Measurements from ENCODE around the gene IGF2R. TPM values are rescaled to one million over a fixed set of nuclear protein-coding genes. Genes with fewer than 3 reads are reported as not detected.

The IGF2R gene
- total RNA-seq, 1 donor from 2014 or later, result 156 TPM

- TF ChIP-seq, protein P1, sequence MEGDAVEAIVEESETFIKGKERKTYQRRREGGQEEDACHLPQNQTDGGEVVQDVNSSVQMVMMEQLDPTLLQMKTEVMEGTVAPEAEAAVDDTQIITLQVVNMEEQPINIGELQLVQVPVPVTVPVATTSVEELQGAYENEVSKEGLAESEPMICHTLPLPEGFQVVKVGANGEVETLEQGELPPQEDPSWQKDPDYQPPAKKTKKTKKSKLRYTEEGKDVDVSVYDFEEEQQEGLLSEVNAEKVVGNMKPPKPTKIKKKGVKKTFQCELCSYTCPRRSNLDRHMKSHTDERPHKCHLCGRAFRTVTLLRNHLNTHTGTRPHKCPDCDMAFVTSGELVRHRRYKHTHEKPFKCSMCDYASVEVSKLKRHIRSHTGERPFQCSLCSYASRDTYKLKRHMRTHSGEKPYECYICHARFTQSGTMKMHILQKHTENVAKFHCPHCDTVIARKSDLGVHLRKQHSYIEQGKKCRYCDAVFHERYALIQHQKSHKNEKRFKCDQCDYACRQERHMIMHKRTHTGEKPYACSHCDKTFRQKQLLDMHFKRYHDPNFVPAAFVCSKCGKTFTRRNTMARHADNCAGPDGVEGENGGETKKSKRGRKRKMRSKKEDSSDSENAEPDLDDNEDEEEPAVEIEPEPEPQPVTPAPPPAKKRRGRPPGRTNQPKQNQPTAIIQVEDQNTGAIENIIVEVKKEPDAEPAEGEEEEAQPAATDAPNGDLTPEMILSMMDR (IDR thresholded peaks at IDR 0.05), result no peak
- no peaks in the 10 kb centered on the region for H3K36me3 ChIP-seq
- intact Hi-C loops (cut with DNase I), result no loop called here
- H3K4me3 ChIP-seq, result no peak overlapping the region
- H3K4me1 ChIP-seq, result no peaks in the 10 kb centered on the region
- ATAC-seq (peak; percentile 11 to 12), DNase-seq (no peak)
- H3K27ac ChIP-seq, result no peak overlapping the region
- no peaks in the 10 kb centered on the region for H3K9me3 ChIP-seq
- no peaks in the 10 kb centered on the region for H3K27me3 ChIP-seq (ENCODE audit: low read depth)
Observed at GRCh38 chr6:160128879-160129516, 160.1 kb downstream of the IGF2R start.

- Histone ChIP-seq H3K9me3 (no peaks in the 10 kb centered on the region), H3K36me3 (no peaks in the 10 kb centered on the region), H3K4me3 (no peak overlapping the region), H3K27me3 (ENCODE audit: low read depth) (no peaks in the 10 kb centered on the region), H3K4me1 (no peaks in the 10 kb centered on the region), H3K27ac (no peak overlapping the region)
- TF ChIP-seq, protein P1 (IDR thresholded peaks at IDR 0.05), result no peak
- no peak for ATAC-seq
- DNase-seq, result no peak
- intact Hi-C loops (cut with DNase I), result no loop called here
Observed at GRCh38 chr6:160129881-160130615, 161.2 kb downstream of the IGF2R start.

- TF ChIP-seq, protein P1 (IDR thresholded peaks at IDR 0.05), result no peak
- intact Hi-C loops (cut with DNase I), result no loop called here
- Histone ChIP-seq H3K9me3 (no peaks in the 10 kb centered on the region), H3K27ac (no peak overlapping the region), H3K4me3 (no peak overlapping the region), H3K36me3 (no peaks in the 10 kb centered on the region), H3K4me1 (no peaks in the 10 kb centered on the region), H3K27me3 (ENCODE audit: low read depth) (no peaks in the 10 kb centered on the region)
- no peak for ATAC-seq
- no peak for DNase-seq
Observed at GRCh38 chr6:160130729-160131484, 162.0 kb downstream of the IGF2R start.

- Histone ChIP-seq H3K27me3 (ENCODE audit: low read depth) (no peaks in the 10 kb centered on the region), H3K4me3 (no peak overlapping the region), H3K4me1 (no peaks in the 10 kb centered on the region), H3K36me3 (no peaks in the 10 kb centered on the region), H3K27ac (no peak overlapping the region), H3K9me3 (no peaks in the 10 kb centered on the region)
- TF ChIP-seq, protein P1 (IDR thresholded peaks at IDR 0.05), result no peak
- intact Hi-C loops (cut with DNase I), result no loop called here
- ATAC-seq (no peak), DNase-seq (no peak)
Observed at GRCh38 chr6:160131636-160132296, 162.9 kb downstream of the IGF2R start.

DNA sequence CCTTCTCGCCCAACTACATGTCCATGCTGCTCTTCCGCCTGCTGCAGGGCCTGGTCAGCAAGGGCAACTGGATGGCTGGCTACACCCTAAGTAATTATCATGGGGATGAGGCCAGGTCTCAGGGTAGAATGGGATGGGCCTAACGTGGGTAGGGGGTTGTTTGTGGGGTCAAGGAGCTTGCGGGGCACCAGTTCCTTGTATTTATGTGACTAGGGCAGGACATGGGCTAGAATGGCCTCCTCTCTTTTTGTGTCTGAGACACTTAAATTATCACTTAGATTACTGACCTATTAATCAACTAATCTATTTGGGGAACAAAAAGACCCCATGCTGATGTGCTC lies 163.4 kb downstream of the IGF2R start:
- TF ChIP-seq, protein P1 (IDR thresholded peaks at IDR 0.05), result no peak
- Histone ChIP-seq H3K27me3 (ENCODE audit: low read depth) (no peaks in the 10 kb centered on the region), H3K27ac (no peak overlapping the region), H3K4me3 (no peak overlapping the region), H3K36me3 (no peaks in the 10 kb centered on the region), H3K4me1 (no peaks in the 10 kb centered on the region), H3K9me3 (no peaks in the 10 kb centered on the region)
- no peak for DNase-seq
- intact Hi-C loops (cut with DNase I), result no loop called here
- no peak for ATAC-seq
